Measurements from ENCODE around the gene NNT. TPM values are rescaled to one million over a fixed set of nuclear protein-coding genes. Genes with fewer than 3 reads are reported as not detected.

Gene NNT
- total and polyA plus RNA-seq, 2 of the 13 experiments (the other 11 are each of a cell fraction or from before 2014, with no cell fraction given) = 21.1 to 58.0 TPM

DNA sequence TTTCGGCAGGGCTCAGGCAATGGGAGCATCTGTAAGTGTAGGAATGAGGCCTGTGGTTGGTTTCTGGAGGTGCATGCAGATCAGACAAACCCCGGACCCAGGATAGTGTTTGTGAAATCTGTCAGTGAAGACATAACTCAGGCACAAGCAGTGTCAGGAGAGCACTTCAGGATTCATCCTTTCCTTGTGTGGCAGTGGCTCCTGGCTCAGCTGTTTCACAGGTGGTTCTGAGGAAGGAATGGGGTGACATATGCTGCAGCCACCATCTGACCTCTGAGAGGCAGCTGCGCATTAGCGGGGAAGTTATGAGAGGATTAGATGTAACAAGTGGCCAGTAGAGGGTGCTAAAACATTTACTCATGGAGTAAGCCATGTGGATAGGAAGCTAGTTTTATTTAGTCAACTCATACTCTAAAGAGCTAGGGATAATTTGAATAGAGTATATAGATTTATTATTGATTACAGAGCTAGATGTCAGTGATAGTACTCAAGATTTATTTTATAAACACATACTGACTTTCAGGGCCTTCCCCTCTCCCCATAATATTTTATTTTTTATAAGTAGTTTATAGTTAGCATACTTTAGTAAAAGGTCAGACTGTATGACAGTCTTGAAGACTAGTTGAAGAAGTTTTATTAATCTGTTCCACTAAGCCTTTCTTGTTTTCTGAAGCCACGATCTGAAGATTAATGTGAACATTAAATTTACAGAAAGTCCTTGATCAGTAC, 28.4 kb downstream of the NNT start:
- Histone ChIP-seq H3K4me3 (replicated peaks in 1 of 3; ENCODE audit: insufficient read depth in 1 of 3, low read depth in 2 of 3, low read length in 3 of 3) (no peak overlapping the region), H3K36me3 (replicated peaks in 1 of 2; ENCODE audit: control insufficient read depth in 1 of 2, insufficient read depth in 2 of 2, low read length in 2 of 2) (peaks cover 4 to 17% of the 10 kb centered on the region in 2 experiments; a peak in 3 of 5 replicates), H3K79me2 (ENCODE audit: insufficient read depth, low read length) (no peaks in the 10 kb centered on the region), H3K9ac (ENCODE audit: insufficient read depth, low read depth, low read length) (no peak overlapping the region), H4K20me1 (ENCODE audit: insufficient read depth, low read length) (no peaks in the 10 kb centered on the region), H3K4me1 (ENCODE audit: insufficient read depth, low read length) (no peaks in the 10 kb centered on the region), H3K9me3 (ENCODE audit: low read length) (no peaks in the 10 kb centered on the region), H3K27me3 (ENCODE audit: control insufficient read depth in 1 of 2, insufficient read depth in 2 of 2, low read length in 2 of 2) (no peaks in the 10 kb centered on the region), H2AFZ (ENCODE audit: low read length) (no peak overlapping the region), H3K4me2 (ENCODE audit: low read depth, low read length) (no peak overlapping the region), H3K27ac (ENCODE audit: extremely low read length, insufficient read depth, low read length) (no peak overlapping the region)
- in situ Hi-C loops (cut with HindIII; ENCODE audit: extremely low pct_ligation_motif_present, low pct_unique_long_range_greater_than_20kb) (loop anchor here (25.0 kb wide), 1 partner anchor 1156 kb away; no protein-coding TSS in a partner anchor), intact Hi-C loops (cut with micrococcal nuclease; ENCODE audit: unreplicated experiment) (no loop called here)
- 81% methylated on average over 5 of the region's 5 CpGs for WGBS (ENCODE audit: low lambda C conversion rate)
- no TSS peak for BruUV-seq (replicated peaks)
- FAIRE-seq (no peak), ATAC-seq (peak; percentile 97), DNase-seq (ENCODE audit: low spot score) (peak; percentile 71)
- CTCF ChIA-PET (ENCODE audit: low intra/inter-chr PET ratio, low total read pairs) = interaction anchor here (0.8 kb wide), 1 partner anchor 1143 kb away, joined by 3 read pairs; no protein-coding TSS in a partner anchor
- TF ChIP-seq DPF2 (CRISPR knock-in tag; IDR thresholded peaks at IDR 0.05; ENCODE audit: borderline replicate concordance, low read depth) = no peak
- TF ChIP-seq HMG20A (CRISPR knock-in tag; IDR thresholded peaks at IDR 0.05; ENCODE audit: borderline replicate concordance) = no peak
- peak; percentile 54 for TF ChIP-seq STAG1 (CRISPR knock-in tag; IDR thresholded peaks at IDR 0.05)
- peak; percentile 59 for TF ChIP-seq ZMYM4 (CRISPR knock-in tag; IDR thresholded peaks at IDR 0.05)
- peak; percentile 74 for TF ChIP-seq CTCF (CRISPR knock-in tag; IDR thresholded peaks at IDR 0.05)
- 0 out of 2 replicates have a peak, but pooled peaks have one; percentile 14 for TF ChIP-seq TFAP4 (IDR thresholded peaks at IDR 0.05; ENCODE audit: borderline replicate concordance, low read depth)
- 0 out of 2 replicates have a peak, but pooled peaks have one; percentile 42 for TF ChIP-seq PITX1 (CRISPR knock-in tag; IDR thresholded peaks at IDR 0.05)
- peak; percentile 99 for TF ChIP-seq ZBTB33 (CRISPR knock-in tag; IDR thresholded peaks at IDR 0.05)
- TF ChIP-seq HNF4G (IDR thresholded peaks at IDR 0.05; ENCODE audit: borderline replicate concordance, low read depth, low read length) = no peak
- TF ChIP-seq HNF4G (CRISPR knock-in tag; IDR thresholded peaks at IDR 0.05; ENCODE audit: borderline replicate concordance, low read depth) = no peak
- 0 out of 2 replicates have a peak, but pooled peaks have one; percentile 34 for TF ChIP-seq POGZ (CRISPR knock-in tag; IDR thresholded peaks at IDR 0.05)
- TF ChIP-seq NR2F6 (IDR thresholded peaks at IDR 0.05) = peak; percentile 21; the same call in 1 of the 2 replicates
- 0 out of 2 replicates have a peak, but pooled peaks have one; percentile 7 for TF ChIP-seq NR2F6 (CRISPR knock-in tag; IDR thresholded peaks at IDR 0.05)
- TF ChIP-seq ZBTB38 (CRISPR knock-in tag; IDR thresholded peaks at IDR 0.05) = no peak
- POLR2A ChIA-PET = interaction anchor here (1.0 to 1.3 kb wide), 3 partner anchors 29 to 148 kb away, joined by 3 to 4 read pairs (median 3); partner anchors contain the start of genes NNT and TMEM267

Data from HepG2 (cell line).